HuH-7.5 (cell line): Measurements from ENCODE around the gene HMOX2.

Source experiments
- DNase-seq: peaks from one replicate; pipeline ENCODE4 v3.0.0; 2011; ENCODE audit warnings: low spot score

Gene HMOX2

GRCh38 chr16:4475880-4476788 is at the start of gene HMOX2:
Gene HMOX2 (plus strand): TSS chr16:4476398. CDS start chr16:4505525, 29,127 bp downstream.
- peak; percentile 81 for DNase-seq

- DNase-seq: no peak
Measured at GRCh38 chr16:4426722-4427372, 49.4 kb upstream of the HMOX2 start.

GRCh38 chr16:4428500-4428899 is 47.7 kb upstream of the HMOX2 start:
- no peak for DNase-seq

GRCh38 chr16:4431023-4431422 is 45.2 kb upstream of the HMOX2 start:
- no peak for DNase-seq

GRCh38 chr16:4433228-4433627 is 43.0 kb upstream of the HMOX2 start:
- no peak for DNase-seq

GRCh38 chr16:4433914-4434787 is 42.0 kb upstream of the HMOX2 start:
- DNase-seq: no peak

- no peak for DNase-seq
Measured at GRCh38 chr16:4435337-4436067, 40.7 kb upstream of the HMOX2 start.

- DNase-seq: no peak
Measured at GRCh38 chr16:4437366-4437765, 38.8 kb upstream of the HMOX2 start.

GRCh38 chr16:4442371-4442770 is 33.8 kb upstream of the HMOX2 start:
- DNase-seq: no peak

GRCh38 chr16:4443271-4443670 is 32.9 kb upstream of the HMOX2 start:
- DNase-seq: no peak

- no peak for DNase-seq
Measured at GRCh38 chr16:4443986-4444385, 32.2 kb upstream of the HMOX2 start.

GRCh38 chr16:4450430-4450829 is 25.8 kb upstream of the HMOX2 start:
- no peak for DNase-seq

GRCh38 chr16:4450931-4451519 is 25.2 kb upstream of the HMOX2 start:
- no peak for DNase-seq

- no peak for DNase-seq
Measured at GRCh38 chr16:4452674-4453073, 23.5 kb upstream of the HMOX2 start.

- no peak for DNase-seq
Measured at GRCh38 chr16:4454623-4455022, 21.6 kb upstream of the HMOX2 start.

- no peak for DNase-seq
Measured at GRCh38 chr16:4455081-4455480, 21.1 kb upstream of the HMOX2 start.

- no peak for DNase-seq
Measured at GRCh38 chr16:4455951-4456350, 20.2 kb upstream of the HMOX2 start.

- no peak for DNase-seq
Measured at GRCh38 chr16:4460936-4461249, 15.3 kb upstream of the HMOX2 start.

GRCh38 chr16:4461250-4462085 is 14.7 kb upstream of the HMOX2 start:
- DNase-seq: no peak

GRCh38 chr16:4463522-4464163 is 12.6 kb upstream of the HMOX2 start:
- DNase-seq: no peak
